DMS53 treated with DMSO at 0.1 percent for 48 hours (cell line): ENCODE data around the gene PARP4.
"Not testable (repeated sequence)": the region's sequence is repeated elsewhere in the genome, so short reads cannot be mapped to it uniquely, and the experiment has no call there.

Source experiments
- DNase-seq: peaks from one replicate; lab custom pipeline; 2025; ENCODE audit not compliant: unreplicated experiment; lab: John Stamatoyannopoulos, UW

Gene PARP4

DNA sequence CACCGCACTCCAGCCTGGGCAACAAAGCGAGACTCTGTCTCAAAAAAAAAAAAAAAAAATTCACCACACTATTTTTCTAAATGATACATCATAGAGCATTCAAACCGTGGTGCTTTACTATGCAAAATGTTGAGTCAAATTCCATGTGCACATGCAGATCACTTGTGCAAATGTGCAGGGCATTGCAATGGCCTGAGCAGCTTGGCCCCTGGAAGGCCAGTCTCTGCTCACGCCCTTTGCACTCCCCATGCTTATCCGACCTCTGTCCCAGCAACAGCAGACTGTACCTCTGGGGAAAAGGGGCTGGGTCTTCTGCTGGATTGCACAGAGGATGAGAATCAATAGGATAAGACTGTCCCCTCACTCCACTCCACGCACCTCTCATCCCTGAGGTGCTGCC lies 58.5 kb downstream of the PARP4 start:
- DNase-seq = no peak

GRCh38 chr13:24452044-24452443 lies 60.5 kb downstream of the PARP4 start:
- DNase-seq = no peak

- no peak for DNase-seq
Measured at GRCh38 chr13:24450530-24450929, 62.0 kb downstream of the PARP4 start.

DNA sequence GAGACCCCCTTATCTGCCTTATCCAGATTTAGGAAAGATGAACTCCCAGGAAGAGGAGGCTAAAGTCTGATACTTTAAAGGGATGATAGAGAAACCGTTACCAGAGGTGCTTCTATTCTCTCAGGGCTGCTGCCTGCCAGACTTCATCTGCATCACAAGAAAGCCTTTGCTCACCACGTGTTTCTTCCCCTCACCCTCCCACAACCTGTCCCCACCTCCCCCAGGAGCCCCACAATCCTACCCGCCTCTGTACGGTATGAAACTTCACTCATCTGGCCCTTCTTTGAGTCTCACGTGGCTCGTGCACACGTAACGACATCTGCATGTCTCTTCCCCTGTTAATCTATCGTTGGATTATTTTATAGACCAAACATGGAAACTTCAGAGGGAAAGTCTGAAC lies 67.7 kb downstream of the PARP4 start:
- not testable (repeated sequence) for DNase-seq

GRCh38 chr13:24443366-24443765 lies 69.2 kb downstream of the PARP4 start:
- DNase-seq = no peak

- DNase-seq = not testable (repeated sequence)
Measured at GRCh38 chr13:24426045-24426444, 86.5 kb downstream of the PARP4 start.

DNA sequence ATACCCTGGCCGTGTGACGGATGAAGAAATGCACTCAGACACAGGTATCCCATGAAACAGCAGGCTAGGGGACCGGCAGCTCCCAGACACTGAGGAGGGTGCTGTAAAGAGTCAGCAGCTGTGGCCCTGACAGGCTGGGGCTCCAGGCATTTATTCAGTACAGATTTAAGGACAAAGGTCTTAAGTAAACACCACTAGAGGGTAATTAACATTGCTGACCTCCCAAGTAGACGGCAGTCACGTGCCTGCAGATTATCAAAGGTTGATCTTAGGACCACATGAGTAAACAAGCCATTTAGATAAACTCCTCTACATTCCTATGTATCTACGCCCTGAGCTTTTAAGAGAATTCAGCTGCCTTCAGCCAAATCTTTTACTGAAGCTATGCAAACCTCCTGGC lies 92.9 kb downstream of the PARP4 start:
- DNase-seq = not testable (repeated sequence)

GRCh38 chr13:24407844-24408243 lies 104.7 kb downstream of the PARP4 start:
- no peak for DNase-seq

- no peak for DNase-seq
Measured at GRCh38 chr13:24406524-24406923, 106.1 kb downstream of the PARP4 start.

DNA sequence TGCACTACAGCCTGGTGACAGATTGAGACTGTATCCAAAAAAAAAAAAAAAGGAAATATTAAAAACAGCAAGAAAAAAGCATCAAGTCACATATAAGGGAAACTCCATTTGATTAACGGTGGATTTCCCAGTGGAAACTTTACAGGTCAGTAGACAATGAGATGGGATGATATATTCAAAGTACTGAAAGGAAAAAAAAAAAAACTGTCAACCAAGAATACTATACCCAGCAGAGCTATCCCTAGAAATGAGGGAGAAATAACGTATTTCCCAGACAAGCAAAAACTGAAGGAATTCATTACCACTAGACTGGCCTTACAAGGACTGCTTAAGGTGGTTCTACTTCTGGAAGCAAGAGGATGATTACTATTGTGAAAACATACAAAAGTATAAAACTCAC lies 115.8 kb downstream of the PARP4 start:
- no peak for DNase-seq

- no peak for DNase-seq
Measured at GRCh38 chr13:24392972-24393371, 119.6 kb downstream of the PARP4 start.

- not testable (repeated sequence) for DNase-seq
Measured at GRCh38 chr13:24391771-24392683, 120.6 kb downstream of the PARP4 start.

DNA sequence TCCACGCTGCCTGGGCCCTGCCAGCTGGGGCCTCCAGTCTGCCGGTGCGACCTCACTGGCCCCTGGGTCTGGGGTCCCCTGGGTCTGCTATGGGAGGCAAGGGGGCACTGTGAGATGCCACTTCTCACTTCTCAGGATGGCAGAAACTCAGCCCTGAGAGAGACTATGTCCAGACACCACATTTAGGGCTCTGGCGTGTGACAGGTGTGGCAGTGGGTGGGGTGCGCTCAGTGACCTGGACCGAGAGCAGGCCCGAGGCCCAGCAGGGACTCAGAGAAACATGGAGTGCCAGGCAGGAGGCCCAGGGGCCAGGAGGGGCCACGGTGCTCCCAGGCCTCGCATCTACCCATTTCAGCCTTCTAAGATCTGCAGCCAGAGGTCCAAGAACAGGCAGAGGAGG lies 121.8 kb downstream of the PARP4 start:
- not testable (repeated sequence) for DNase-seq

DNA sequence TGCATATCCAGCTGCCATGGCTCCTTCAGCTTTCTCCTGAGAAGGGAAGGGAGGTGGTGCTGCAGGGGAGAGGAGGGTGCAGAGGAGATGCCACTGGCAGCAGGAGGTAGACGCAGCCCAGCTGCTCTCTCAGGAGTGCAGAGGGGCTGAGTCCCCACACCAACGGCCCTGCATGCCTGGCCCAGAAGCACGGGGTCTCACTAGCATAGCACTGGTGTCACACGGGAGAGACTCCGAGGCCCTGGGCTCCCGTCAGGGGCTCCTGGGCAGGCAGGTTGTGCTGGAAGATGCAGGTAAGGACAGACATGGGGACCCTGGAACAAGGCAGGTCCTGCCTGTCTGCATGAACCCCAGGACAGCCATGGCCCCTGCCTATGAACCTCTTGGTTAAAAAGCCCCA lies 123.1 kb downstream of the PARP4 start:
- no peak for DNase-seq

- DNase-seq = not testable (repeated sequence)
Measured at GRCh38 chr13:24388743-24389142, 123.8 kb downstream of the PARP4 start.

GRCh38 chr13:24386816-24387708 lies 125.5 kb downstream of the PARP4 start:
- DNase-seq = no peak

DNA sequence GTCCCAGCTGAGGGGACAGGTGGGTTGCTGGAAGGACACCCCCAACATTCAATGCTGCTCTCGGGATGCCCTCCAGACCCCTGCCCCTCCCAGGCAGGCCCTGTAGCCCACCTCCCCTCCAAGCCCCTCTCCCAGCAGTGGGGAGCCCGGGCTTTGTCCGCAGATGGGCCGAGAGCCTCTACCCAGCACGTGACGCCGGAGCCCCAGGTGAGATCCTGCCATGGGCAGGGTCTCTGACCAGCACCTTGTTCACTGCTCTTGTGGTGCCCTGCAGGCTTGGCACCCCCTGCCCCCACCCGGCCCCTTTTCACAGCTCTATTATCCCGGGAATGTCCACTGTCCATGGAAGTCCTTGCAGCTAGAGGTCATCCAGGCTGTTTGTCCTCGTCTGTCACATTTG lies 126.7 kb downstream of the PARP4 start:
- DNase-seq = no peak

DNA sequence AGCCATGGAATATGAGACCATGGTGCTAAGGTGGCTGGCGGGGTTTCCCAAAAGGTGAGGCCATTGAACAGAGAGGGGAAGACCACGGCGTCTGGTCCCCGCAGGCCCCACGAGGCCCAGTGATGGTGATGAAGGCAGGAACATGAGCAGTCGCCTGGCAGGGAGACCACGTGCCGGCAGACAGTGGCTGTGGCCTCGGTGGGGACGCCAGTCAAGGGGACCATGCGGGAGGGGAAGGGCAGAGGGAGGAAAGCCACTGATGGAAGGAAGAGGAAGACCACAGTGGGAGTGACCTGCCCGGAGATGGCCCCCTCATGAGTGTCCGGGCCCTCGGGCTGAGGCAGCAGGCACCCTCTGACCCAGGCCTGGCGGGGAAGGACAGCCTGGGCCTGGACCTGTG lies 127.6 kb downstream of the PARP4 start:
- DNase-seq = not testable (repeated sequence)

DNA sequence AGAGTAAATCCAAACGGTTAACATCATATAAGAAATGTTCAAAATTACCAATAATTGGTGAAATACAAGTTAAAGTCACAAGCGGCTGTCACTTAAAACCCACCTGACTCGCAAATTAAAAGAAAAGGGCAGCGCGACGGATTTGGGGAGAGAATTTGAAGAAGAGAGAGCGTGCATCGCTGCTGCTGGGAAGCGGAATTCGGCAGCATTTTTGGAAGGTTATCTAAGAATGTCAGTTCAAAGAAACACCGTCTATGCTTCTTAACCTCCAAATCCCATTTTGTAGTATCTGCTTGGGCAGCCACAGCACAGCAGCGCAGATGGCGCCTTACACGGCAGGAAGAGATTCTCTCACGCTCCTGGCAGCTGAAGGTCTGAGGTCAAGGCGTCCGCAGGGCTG lies 128.5 kb downstream of the PARP4 start:
- DNase-seq = not testable (repeated sequence)

DNA sequence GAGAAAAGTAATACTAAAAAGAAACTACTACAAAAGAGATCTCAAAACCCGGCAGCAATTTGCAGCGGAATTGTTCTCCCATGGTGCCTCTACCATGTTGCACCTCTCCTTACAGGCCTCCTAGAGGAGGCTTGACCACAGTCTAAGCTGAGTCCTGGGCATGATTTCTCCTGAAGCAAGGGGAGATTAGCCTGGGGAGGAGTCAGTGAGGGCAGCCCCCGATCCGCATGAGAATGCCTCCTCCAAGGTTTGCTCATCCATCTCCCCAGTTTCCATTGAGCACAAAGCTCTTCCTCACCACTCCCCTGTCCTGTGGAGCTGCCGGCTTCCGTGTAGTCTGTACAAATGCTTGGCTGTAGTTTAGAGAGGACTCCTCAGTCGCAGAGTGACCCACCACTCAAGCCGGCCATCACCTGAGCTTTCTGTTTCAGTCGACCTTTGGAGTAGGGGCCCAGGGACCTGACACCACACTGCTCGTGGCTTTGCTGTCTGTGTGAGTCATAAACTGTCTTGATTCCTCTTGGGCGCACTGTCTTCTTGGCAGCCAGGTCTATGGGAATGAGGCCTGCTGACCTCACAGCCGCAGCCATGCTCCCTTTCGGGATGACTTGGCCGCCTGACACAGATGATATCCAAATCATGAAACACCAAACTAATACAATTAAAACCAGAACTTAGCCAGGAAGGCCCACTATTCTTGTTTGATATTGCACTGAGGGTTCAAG lies 130.9 kb downstream of the PARP4 start:
- no peak for DNase-seq

DNA sequence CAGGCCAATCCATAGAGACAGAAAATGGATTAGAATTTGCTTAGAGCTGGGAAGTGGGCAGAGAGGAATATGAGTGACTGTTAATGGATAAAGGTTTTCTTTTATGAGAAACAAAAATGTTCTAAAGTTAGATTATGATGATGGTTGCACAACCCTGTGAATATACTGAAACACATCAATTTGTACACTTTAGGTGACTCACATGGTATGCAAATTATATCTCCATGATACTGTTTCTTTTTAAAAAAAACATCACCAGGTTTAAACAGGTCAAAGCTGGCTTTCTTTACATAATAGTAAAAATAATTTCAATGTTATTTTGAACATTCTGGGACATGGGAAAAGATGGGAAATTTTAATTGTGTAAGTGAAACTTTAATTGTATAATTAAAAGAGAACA lies 131.7 kb downstream of the PARP4 start:
- DNase-seq = not testable (repeated sequence)
